IMR-90 (cell line): ENCODE results near the gene TSHZ1. TPM values are rescaled to one million over a fixed set of nuclear protein-coding genes. Genes with fewer than 3 reads are reported as not detected.

Experiments used
- ATAC-seq: fragments of 200-7000 bp; cut with Tn5 transposase; 2 replicates; pipeline ENCODE4 v1.9.1; 2020; ENCODE audit warnings: low read depth, mild to moderate bottlenecking, moderate library complexity
- BruUV-seq: library from RNA; stranded (reverse); fragments of 400-500 nt; replicated peaks from 2 replicates; lab custom pipeline; 2021; lab: Mats Ljungman, UMichigan
- CTCF ChIA-PET: fragments of 300-600 bp; formaldehyde crosslinking; extraction: SDS; loops from one replicate; lab custom pipeline; 2021; ENCODE audit warnings: antibody characterized with exemption; lab: Yijun Ruan, JAX
- POLR2A ChIA-PET: fragments of 300-600 bp; sonication (Branson Sonifier 250); formaldehyde crosslinking; loops from one replicate; lab custom pipeline; 2022; ENCODE audit warnings: antibody characterized with exemption; ENCODE audit not compliant: unreplicated experiment; lab: Charles Lee
- DNase-seq: peaks from one replicate; pipeline ENCODE4 v3.0.0; 2013
- H2AFZ ChIP-seq: replicated peaks from 2 replicates; pipeline ENCODE3; 2013; ENCODE audit warnings: low read length, mild to moderate bottlenecking; ENCODE audit not compliant: poor library complexity
- H2AK5ac ChIP-seq: 2 replicates; pipeline ENCODE4 v1.6.1; 2013; ENCODE audit warnings: low read depth, low read length, inconsistent platforms
- H2AK9ac ChIP-seq: replicated peaks from 2 replicates; pipeline ENCODE3; 2013; ENCODE audit warnings: mild to moderate bottlenecking, low read depth, low read length, moderate library complexity; ENCODE audit not compliant: poor library complexity
- H2BK120ac ChIP-seq: 2 replicates; pipeline ENCODE4 v1.6.1; 2013; ENCODE audit warnings: low read depth, low read length, inconsistent platforms
- H2BK15ac ChIP-seq: 3 replicates; pipeline ENCODE4 v1.6.1; 2013; ENCODE audit warnings: low read depth, low read length, inconsistent platforms
- H2BK20ac ChIP-seq: 2 replicates; pipeline ENCODE4 v1.6.1; 2013; ENCODE audit warnings: low read depth, mild to moderate bottlenecking, inconsistent platforms, low read length, moderate library complexity
- H2BK5ac ChIP-seq: 2 replicates; pipeline ENCODE4 v1.6.1; 2013; ENCODE audit warnings: mild to moderate bottlenecking, low read depth, low read length, inconsistent platforms; ENCODE audit not compliant: poor library complexity, severe bottlenecking
- H3K14ac ChIP-seq: replicated peaks from 2 replicates; pipeline ENCODE4 v1.6.1; 2013; ENCODE audit warnings: low read depth, low read length, inconsistent platforms
- H3K18ac ChIP-seq: 2 replicates; pipeline ENCODE4 v1.6.1; 2013; ENCODE audit warnings: low read depth, low read length, control low read depth
- H3K23ac ChIP-seq: 2 replicates; pipeline ENCODE4 v1.6.1; 2013; ENCODE audit warnings: low read depth, low read length, inconsistent platforms
- H3K27ac ChIP-seq: 2 replicates; pipeline ENCODE4 v1.5.1; 2013; ENCODE audit warnings: mild to moderate bottlenecking, control low read depth, low read length; ENCODE audit not compliant: insufficient read depth
- H3K27me3 ChIP-seq: 2 replicates; pipeline ENCODE4 v1.6.1; 2013; ENCODE audit warnings: low read length; ENCODE audit not compliant: control insufficient read depth, insufficient read depth
- H3K36me3 ChIP-seq: 2 replicates; pipeline ENCODE4 v1.6.1; 2013; ENCODE audit warnings: low read length, mixed read lengths; ENCODE audit not compliant: control insufficient read depth, insufficient read depth
- H3K4ac ChIP-seq: 2 replicates; pipeline ENCODE4 v1.6.1; 2013; ENCODE audit warnings: low read depth, low read length, inconsistent platforms
- H3K4me1 ChIP-seq: 2 replicates; pipeline ENCODE4 v1.6.1; 2013; ENCODE audit warnings: low read length, mixed read lengths; ENCODE audit not compliant: control insufficient read depth, insufficient read depth
- H3K4me2 ChIP-seq: 2 replicates; pipeline ENCODE4 v1.6.1; 2013; ENCODE audit warnings: low read depth, mild to moderate bottlenecking, control low read depth, low read length, moderate library complexity
- H3K4me3 ChIP-seq: 2 replicates; pipeline ENCODE4 v1.5.1; 2013; ENCODE audit warnings: low read depth, mild to moderate bottlenecking, control low read depth, low read length, moderate library complexity; ENCODE audit not compliant: insufficient read depth
- H3K56ac ChIP-seq: 2 replicates; pipeline ENCODE4 v1.6.1; 2013; ENCODE audit warnings: low read length, inconsistent platforms; ENCODE audit not compliant: insufficient read depth; ENCODE audit errors: extremely low read depth
- H3K79me1 ChIP-seq, 2 experiments: 2 replicates each; pipeline ENCODE4 v1.6.1; 2013; ENCODE audit warnings: low read length in 2 of 2, inconsistent platforms in 1 of 2, low read depth in 1 of 2
- H3K9ac ChIP-seq: 2 replicates; pipeline ENCODE4 v1.6.1; 2013; ENCODE audit warnings: low read depth, low read length, control low read depth
- H3K9me1 ChIP-seq: 2 replicates; pipeline ENCODE4 v1.6.1; 2013; ENCODE audit warnings: low read length, inconsistent platforms; ENCODE audit not compliant: insufficient read depth
- H3K9me3 ChIP-seq: 2 replicates; pipeline ENCODE4 v1.6.1; 2013; ENCODE audit warnings: low read length; ENCODE audit not compliant: control insufficient read depth, insufficient read depth
- H4K20me1 ChIP-seq: 2 replicates; pipeline ENCODE4 v1.6.1; 2013; ENCODE audit warnings: low read length, inconsistent platforms; ENCODE audit not compliant: insufficient read depth
- H4K5ac ChIP-seq: 2 replicates; pipeline ENCODE4 v1.6.1; 2013; ENCODE audit warnings: mild to moderate bottlenecking, low read depth, low read length, control low read depth
- H4K8ac ChIP-seq, 2 experiments: 2 replicates each; pipeline ENCODE4 v1.6.1; 2013; ENCODE audit warnings: low read depth in 2 of 2, low read length in 2 of 2, control low read depth in 1 of 2, inconsistent platforms in 1 of 2
- H4K91ac ChIP-seq: 2 replicates; pipeline ENCODE4 v1.6.1; 2013; ENCODE audit warnings: low read depth, low read length, inconsistent platforms; ENCODE audit not compliant: insufficient read depth
- BHLHE40 ChIP-seq: fragments of 150-350 bp; IDR thresholded peaks from 2 replicates; pipeline ENCODE4 v1.6.1; 2016; ENCODE audit warnings: mild to moderate bottlenecking, low read depth, low read length
- CEBPB ChIP-seq: IDR thresholded peaks from 2 replicates; pipeline ENCODE4 v1.6.1; 2012; ENCODE audit warnings: low read depth, low read length, improper control_type of control experiment
- CHD1 ChIP-seq: IDR thresholded peaks from 2 replicates; pipeline ENCODE4 v1.6.1; 2012; ENCODE audit warnings: low read depth, low read length, improper control_type of control experiment
- CTCF ChIP-seq: conservative IDR thresholded peaks from 2 replicates; pipeline ENCODE4 v1.5.1; 2012; ENCODE audit warnings: mild to moderate bottlenecking, low read depth, low read length, improper control_type of control experiment
- FOS ChIP-seq: fragments of 150-350 bp; IDR thresholded peaks from 2 replicates; pipeline ENCODE4 v1.6.1; 2016; ENCODE audit warnings: low read depth, low read length
- MAZ ChIP-seq: IDR thresholded peaks from 2 replicates; pipeline ENCODE4 v1.6.1; 2012; ENCODE audit warnings: low read depth, mild to moderate bottlenecking, low read length, improper control_type of control experiment, moderate library complexity, borderline replicate concordance
- MXI1 ChIP-seq: IDR thresholded peaks from 2 replicates; pipeline ENCODE4 v1.6.1; 2012; ENCODE audit warnings: low read depth, mild to moderate bottlenecking, low read length, moderate library complexity, borderline replicate concordance
- RCOR1 ChIP-seq: IDR thresholded peaks from 2 replicates; pipeline ENCODE4 v1.6.1; 2012; ENCODE audit warnings: mild to moderate bottlenecking, low read length, improper control_type of control experiment; ENCODE audit not compliant: insufficient replicate concordance
- USF2 ChIP-seq: fragments of 150-350 bp; IDR thresholded peaks from 2 replicates; pipeline ENCODE4 v1.6.1; 2017; ENCODE audit warnings: mild to moderate bottlenecking, antibody characterized with exemption, low read length, low read depth
- WGBS, 2 experiments: methylation state at CpG; one replicate each; pipeline versions ENCODE4 v1.1.5 to v1.1.7; 2013; ENCODE audit warnings: missing lambda C conversion rate in 2 of 2; ENCODE audit not compliant: insufficient read length in 1 of 2; ENCODE audit errors: extremely low coverage in 2 of 2; 5-methylcytosine and 5-hydroxymethylcytosine counted together
- dilution Hi-C: fragments of 300-500 bp; cut with HindIII; formaldehyde crosslinking; loops from one replicate; pipeline ENCODE4 v1.14.3; 2018; ENCODE audit warnings: low sequenced_read_pairs; ENCODE audit not compliant: unreplicated experiment
- in situ Hi-C: fragments of 300-500 bp; cut with MboI; formaldehyde crosslinking; loops from 3 replicates; pipeline ENCODE4 v1.14.3; 2019; ENCODE audit warnings: low sequenced_read_pairs, inconsistent platforms, mixed read lengths
- intact Hi-C: fragments of 100-400 bp; cut with micrococcal nuclease; formaldehyde crosslinking; loops from 2 replicates; pipeline ENCODE4 v1.10.0; 2022
- polyA plus RNA-seq, 3 experiments: library from polyadenylated mRNA; depleted of rRNA; stranded (reverse); fragments of >200 nt; gene quantifications; 2 replicates each; pipeline ENCODE4 v1.2.3, GENCODE V29; 2012; ENCODE audit warnings: low replicate concordance in 1 of 3
- total RNA-seq: library from RNA; depleted of rRNA; stranded (reverse); fragments of >200 nt; gene quantifications from 2 replicates; pipeline ENCODE4 v1.2.3, GENCODE V29; 2012

Gene TSHZ1
- total and polyA plus RNA-seq, 2 of the 4 experiments (the other 2 are of a cell fraction) = 7.1 to 10.0 TPM

- no peak for TF ChIP-seq USF2
Observed at GRCh38 chr18:75209129-75209950, 1.3 kb upstream of the TSHZ1 start, which contains the start of gene PTGR3 (continued).

DNA sequence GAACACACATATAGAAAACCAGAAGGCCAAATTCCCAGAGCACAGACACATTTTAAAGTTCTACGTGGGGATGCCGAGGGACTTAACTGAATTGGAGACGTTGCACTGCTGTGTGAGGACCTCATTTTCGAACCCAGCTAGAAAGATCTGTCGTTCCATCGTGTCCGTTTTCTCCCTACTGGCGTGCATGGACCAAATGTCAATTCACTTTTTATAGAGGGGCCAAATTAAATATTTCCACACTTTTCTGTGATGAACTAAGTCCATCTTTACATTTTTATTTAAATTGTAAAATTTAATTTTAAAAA lies 692 bp upstream of the TSHZ1 start:
- ChIA-PET POLR2A (no interaction called here), CTCF (interaction anchor here (1.1 kb wide), 1 partner anchor 270 kb away, joined by 3 read pairs; no protein-coding TSS in a partner anchor)
- Histone ChIP-seq H3K9me1 (no peaks in the 10 kb centered on the region), H2BK120ac (peak overlapping the region; percentile 74), H3K79me1 (peaks cover 12 to 34% of the 10 kb centered on the region in 2 experiments), H3K14ac (peak overlapping the region; percentile 64), H3K27ac (peak overlapping the region; percentile 93), H2AK9ac (peak overlapping the region; percentile 59), H3K23ac (peak overlapping the region; percentile 61), H3K4ac (peak overlapping the region; percentile 75), H3K18ac (peak overlapping the region; percentile 73), H4K91ac (peak overlapping the region; percentile 62), H3K56ac (peak overlapping the region; percentile 88), H4K5ac (peak overlapping the region; percentile 90), H4K20me1 (peaks cover 4% of the 10 kb centered on the region; the same call in 1 of the 2 replicates), H3K27me3 (no peaks in the 10 kb centered on the region), H2BK5ac (peak overlapping the region; percentile 91), H2BK15ac (0 out of 3 replicates have a peak overlapping the region, but pooled peaks have one; percentile 7), H3K9ac (peak overlapping the region; percentile 82), H3K4me3 (peak overlapping the region; percentile 90), H3K4me1 (peaks cover 5% of the 10 kb centered on the region), H2AK5ac (peak overlapping the region; percentile 81), H3K9me3 (no peaks in the 10 kb centered on the region), H2AFZ (peak overlapping the region; percentile 89), H3K4me2 (peak overlapping the region; percentile 98), H2BK20ac (0 out of 2 replicates have a peak overlapping the region, but pooled peaks have one; percentile 8), H3K36me3 (no peaks in the 10 kb centered on the region), H4K8ac (peak overlapping the region; percentile 57 to 64; a peak in 3 of 4 replicates)
- dilution Hi-C loops = no loop called here
- BruUV-seq = no TSS peak
- intact Hi-C loops = loop anchor here (1.0 to 10.0 kb wide), 9 partner anchors 72 to 1137 kb away; no protein-coding TSS in a partner anchor
- DNase-seq = peak; percentile 53
- TF ChIP-seq MAZ (no peak), CTCF (no peak), FOS (no peak), CEBPB (no peak), CHD1 (no peak), BHLHE40 (no peak), RCOR1 (no peak), MXI1 (no peak)
- in situ Hi-C loops = loop anchor here (5.0 to 25.0 kb wide), 2 partner anchors 272 to 1152 kb away; no protein-coding TSS in a partner anchor
- no peak for ATAC-seq
- WGBS, 2 experiments = no CpG with 5 or more reads among the region's 8 CpGs
